ENCODE measurements around the gene VPS37B.
"Not testable (repeated sequence)": the region's sequence is repeated elsewhere in the genome, so short reads cannot be mapped to it uniquely, and the experiment has no call there.

VPS37B gene

DNA sequence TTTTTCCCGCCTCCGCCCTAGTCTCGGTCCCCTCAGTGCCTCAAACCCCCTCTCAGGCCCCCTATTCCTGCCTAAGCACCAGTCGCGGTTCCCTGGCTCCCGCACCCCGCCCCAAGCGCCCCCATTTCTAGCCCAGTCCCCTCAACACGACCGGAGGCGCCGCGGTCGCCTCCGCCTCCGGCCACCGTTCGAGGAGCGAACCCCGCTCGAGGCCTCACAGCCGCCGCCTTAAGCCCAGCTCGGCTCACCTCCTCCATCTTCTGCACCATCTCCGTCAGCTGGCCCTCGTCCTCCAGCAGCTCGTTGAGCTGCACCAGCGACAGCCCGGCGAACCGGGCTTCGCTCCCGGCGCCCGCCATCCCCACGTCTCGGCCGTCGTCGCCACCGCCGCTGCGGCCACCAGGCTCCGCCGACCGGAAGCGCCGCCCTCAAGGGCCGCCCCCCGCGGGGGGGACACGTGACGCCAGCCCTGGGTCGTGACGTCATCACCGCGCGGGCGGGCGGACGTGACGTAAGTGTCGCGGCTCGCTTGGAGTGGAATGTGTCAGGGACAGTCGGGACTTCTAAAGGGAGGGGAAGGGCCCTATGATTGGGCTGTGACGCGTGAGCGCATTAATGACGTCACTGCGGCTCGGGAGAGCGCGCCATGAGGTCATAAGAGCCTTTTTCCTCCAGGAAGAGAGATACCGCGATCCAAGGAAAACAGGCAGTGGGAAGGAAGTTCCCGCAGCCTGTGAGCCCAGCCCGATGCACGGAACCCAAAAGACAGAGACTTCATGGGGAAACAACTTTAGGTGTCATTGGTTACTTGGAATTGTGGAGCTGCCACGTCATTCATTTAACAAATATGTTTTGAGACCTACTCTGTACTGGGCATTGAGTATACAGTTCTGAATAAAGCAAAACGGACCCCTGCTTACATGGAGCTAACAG, at the start of gene VPS37B:
VPS37B (minus strand) TSS at position 421 of the 933 bp plus-strand sequence; CDS start at position 359, 62 bp downstream.
- DNase-seq (ENCODE audit: low spot score): peak; percentile 64

DNA sequence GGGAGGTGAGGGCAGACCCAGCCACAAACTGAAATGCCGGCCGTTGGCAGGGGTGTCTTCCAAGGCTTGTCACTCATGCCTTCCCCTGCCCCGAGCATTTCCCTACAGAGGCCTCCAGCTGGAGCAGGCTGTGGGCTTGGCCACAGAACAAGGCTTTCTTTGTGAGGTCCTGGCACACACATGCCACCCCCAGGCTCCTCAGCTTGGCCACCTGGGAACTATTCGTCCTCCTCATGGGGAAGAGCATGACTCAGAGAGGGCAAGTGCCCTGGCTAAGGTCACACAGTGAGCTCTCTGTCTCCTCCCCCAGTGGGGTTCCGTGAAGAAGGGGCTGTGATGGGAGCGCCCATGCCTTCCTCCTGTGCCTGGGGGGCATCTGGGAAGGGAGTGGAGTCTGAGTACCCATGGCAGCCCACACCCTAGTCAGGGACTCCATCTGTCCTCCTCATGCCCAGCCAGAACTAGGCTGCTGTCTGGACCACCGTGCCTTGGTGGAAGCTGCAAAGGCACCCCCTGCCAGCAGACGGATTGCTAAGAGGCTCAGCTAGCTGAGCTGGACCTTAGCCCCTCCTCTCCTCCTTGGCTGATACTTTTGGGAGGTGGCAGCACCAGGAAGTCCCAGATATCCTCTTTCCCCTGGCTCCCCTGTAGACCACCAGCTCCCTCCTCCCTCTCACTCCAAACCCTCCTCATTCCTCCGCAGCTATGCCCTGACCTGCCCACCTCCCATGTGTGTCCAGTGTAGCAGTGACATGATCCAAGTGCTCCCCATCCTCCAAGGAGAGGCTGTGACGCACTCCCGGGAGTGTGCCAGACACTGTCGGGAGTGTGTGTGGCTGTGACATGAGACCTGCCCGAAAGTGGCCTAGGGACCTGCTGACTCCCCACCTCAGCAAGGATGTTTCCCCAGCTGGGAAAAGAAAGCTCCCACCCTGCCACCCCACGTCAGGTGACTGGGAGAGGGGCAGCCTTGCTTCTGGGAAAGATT, 49.0 kb upstream of the VPS37B start:
- DNase-seq (ENCODE audit: low spot score): peak; percentile 95

GRCh38 chr12:122943196-122943595, 47.3 kb upstream of the VPS37B start:
- no peak for DNase-seq (ENCODE audit: low spot score)

- DNase-seq (ENCODE audit: low spot score): no peak
Observed at GRCh38 chr12:122942637-122943036, 46.7 kb upstream of the VPS37B start.

GRCh38 chr12:122941351-122941750, 45.4 kb upstream of the VPS37B start:
- DNase-seq (ENCODE audit: low spot score): not testable (repeated sequence)

DNA sequence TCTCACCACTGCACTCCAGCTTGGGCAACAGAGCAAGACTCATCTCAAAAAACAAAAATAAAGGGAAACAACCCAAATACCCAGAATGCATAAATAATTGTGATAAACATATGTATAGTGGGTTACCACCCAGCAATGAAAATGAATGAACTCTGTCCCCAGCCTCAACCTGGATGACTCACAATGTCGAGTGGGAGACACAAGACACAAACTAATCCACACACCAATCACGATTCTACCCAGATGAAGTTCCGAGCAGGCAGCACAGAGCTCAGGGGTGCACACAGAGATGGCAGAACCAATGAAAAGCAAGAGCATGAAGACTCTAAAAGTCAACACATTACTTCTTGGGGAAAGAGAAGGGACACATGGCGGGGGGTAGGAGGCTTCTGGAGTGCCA, 43.2 kb upstream of the VPS37B start:
- no peak for DNase-seq (ENCODE audit: low spot score)

- DNase-seq (ENCODE audit: low spot score): no peak
Observed at GRCh38 chr12:122937622-122938091, 41.7 kb upstream of the VPS37B start.

DNA sequence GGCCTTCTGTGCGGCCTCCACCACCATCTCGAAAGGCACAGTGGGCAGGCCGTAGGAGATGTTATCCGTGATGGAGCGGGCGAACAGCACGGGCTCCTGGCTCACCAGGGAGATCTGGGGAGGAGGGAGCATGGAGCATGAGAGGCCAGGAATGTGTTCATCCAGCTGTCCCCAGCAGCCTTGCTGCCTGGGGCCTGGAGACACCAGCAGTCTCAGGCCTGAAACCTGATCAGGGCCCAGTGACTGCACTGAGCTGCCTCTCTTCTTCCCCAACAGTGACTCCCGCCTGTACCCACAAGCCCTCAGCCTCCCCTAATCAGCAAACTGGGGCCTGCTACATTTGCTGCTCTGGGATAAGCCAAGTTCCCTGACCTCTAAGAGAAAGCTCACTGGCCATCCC, 39.4 kb upstream of the VPS37B start:
- DNase-seq (ENCODE audit: low spot score): no peak

DNA sequence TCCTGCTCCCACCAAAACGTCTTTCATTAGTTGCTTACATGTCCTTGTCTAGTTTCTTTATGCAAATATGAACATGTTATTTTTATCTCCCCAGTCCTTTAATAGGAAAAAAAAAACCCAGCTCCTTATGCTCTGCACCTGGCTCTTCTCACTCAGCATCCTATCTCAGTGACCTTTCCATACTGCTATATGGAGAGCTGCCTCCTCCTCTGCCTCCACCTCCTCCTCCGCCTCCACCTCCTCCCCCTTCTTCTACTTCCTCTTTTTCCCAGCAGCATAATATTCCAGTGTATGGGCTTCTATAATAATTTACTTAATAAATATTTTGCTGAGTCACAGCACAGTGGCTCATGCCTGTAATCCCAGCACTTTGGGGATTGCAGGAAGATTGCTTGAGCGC, 38.8 kb upstream of the VPS37B start:
- DNase-seq (ENCODE audit: low spot score): no peak

DNA sequence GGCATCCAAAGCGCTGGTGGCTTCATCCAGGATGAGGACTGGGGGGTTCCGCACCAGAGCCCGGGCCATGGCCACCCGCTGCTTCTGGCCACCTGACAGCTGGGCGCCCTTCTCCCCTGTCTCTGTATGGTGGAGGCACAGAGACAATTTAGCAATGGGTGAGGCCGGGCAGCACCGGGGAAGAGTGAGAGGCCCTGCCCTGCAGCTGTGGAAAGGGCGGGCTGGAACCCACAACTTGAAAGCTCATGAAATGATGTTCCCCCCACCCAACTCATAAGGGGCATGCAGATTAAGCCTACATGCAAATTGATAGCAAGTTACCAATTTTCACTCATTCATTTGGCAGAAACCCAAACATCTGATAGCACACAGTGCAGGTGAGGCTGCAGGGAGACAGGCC, 36.3 kb upstream of the VPS37B start:
- DNase-seq (ENCODE audit: low spot score): no peak

- no peak for DNase-seq (ENCODE audit: low spot score)
Observed at GRCh38 chr12:122929812-122930211, 33.9 kb upstream of the VPS37B start.

DNA sequence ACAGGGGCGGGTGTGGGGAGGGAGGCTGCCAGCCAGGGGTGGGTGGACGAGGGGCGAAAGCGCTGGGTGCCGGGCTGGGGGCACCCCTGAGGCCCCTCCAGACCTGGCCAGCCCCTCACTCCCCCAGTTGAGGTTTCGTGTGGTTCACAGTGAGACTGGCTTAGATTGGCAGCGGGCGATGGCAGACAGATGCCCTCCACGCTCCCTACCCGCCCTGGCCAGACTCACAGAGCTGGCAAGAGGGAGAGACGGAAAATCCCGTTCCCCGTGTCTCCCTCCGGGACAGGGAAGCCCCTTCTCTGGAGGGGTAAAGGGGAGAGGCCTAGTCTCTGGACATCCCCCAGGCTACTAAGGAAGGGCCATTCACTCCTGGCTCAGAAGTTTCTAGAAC, 33.2 kb upstream of the VPS37B start:
- DNase-seq (ENCODE audit: low spot score): no peak

DNA sequence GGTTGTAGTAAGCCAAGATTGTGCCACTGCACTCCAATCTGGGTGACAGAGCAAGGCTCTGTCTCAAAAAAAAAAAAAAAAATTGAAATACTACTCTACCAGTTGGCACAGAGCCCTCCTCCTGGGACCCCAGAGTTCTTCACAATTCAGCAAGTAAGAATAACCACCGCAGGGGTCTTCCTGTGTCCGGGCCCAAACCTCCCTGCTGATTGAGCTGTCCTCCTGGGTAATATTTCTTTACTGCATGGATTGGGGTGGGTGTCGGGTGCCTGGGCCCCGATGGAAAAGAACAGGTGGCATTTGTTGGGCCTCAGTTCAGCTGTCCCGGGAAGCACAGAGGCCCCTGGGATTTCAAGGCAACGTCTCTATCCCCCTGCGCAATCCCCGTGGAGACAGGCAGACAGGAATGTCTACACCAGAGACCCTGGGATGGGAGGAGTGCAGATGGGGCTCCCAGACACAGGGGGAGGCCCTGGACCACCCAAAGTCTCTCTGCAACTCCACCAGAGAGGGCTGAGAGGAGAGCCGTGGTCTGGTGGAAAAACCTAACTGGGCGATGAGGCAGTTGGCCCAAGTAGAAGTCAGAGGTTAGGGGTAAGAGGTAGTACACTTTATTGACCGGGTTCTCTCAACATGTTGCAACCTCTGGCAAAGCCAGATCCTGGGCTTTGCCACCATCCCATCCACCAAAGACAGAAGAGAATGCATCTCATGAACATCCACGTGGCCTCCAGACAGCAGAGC, 32.7 kb upstream of the VPS37B start:
- DNase-seq (ENCODE audit: low spot score): no peak

DNA sequence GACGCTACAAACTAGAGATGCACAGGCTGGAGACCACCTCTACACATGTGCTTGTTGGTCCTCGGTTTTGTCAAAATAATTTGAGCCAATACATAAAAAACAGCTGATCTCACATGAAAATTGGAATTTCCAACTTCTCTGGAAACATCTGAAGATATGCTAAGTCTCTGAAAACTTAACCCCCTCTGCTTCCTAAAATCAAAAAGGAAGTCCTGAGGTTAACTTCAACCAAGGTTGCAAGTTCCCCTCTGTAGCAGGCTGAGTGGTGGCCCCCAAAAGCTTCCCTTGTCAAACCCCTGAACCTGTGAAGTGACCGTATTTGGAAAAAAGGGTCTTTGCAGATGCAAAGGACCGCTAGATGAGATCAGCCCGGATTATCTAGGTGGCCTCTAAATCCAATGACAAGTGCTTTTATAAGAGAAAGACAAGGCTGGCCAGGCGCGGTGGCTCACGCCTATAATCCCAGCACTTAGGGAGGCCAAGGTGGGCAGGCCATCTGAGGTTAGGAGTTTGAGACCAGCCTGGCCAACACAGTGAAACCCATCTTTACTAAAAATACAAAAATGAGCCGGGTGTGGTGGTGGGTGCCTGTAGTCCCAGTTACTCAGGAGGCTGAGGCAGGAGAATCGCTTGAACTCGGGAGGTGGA, 32.0 kb upstream of the VPS37B start:
- DNase-seq (ENCODE audit: low spot score): no peak

- DNase-seq (ENCODE audit: low spot score): no peak
Observed at GRCh38 chr12:122921917-122922316, 26.0 kb upstream of the VPS37B start.

DNA sequence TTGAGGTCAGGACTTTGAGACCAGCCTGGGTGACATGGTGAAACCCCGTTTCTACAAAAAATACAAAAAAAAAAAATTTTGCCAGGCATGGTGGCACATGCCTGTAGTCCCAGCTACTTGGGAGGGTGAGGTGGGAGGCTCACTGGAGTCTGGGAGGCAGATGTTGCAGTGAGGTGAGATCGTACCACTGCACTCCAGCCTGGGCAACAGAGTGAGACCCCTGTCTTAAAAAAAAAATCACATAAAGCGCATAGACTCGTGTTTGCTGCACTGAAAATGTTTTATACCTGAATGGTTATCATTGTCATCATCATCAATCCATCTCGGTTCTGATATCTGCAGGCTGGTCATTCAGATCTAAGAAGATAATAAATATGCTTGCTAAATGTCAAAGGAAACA, 24.8 kb upstream of the VPS37B start:
- DNase-seq (ENCODE audit: low spot score): no peak

- no peak for DNase-seq (ENCODE audit: low spot score)
Observed at GRCh38 chr12:122918827-122919226, 22.9 kb upstream of the VPS37B start.

- peak; percentile 37 for DNase-seq (ENCODE audit: low spot score)
Observed at GRCh38 chr12:122917507-122918121, 21.7 kb upstream of the VPS37B start.

DNA sequence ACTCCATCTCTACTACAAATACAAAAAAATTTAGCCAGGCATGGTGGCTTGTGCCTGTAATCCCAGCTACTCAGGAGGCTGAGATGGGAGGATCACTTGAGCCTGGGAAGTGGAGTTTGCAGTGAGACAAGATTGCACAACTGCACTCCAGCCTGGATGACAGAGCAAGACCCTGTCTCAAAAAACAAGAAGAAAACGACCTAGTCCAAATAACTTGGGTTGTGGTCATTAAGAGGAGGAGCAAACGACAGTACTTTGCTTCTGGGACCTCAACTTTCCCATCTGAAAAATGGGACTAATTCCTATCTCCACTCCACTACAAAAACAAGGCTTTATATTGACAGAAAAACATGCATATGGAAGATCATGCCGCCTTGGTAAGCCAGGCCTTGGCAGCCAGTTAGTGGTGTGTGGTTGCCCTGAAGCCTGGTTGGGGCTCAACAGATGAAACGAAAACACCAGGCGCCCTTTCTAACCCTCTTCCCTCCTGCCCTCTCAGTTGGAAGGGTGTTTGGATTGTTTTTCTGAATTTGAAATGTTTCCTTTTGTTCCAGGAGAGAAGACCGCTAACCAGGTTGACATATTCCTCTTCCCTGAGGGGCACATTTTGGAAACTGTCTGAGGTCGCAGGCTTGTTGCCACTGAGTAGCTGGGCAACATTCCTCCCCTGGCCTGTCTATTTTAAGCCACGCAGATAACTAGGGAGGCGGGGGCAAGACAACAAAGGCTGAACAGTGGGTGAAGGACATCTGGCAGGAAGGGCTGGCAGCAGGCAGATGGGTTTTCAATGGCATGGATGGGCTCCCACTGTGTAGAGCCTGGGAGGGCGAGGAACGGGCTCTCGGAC, 13.7 kb upstream of the VPS37B start:
- peak; percentile 91 for DNase-seq (ENCODE audit: low spot score)

- no peak for DNase-seq (ENCODE audit: low spot score)
Observed at GRCh38 chr12:122908915-122909314, 13.0 kb upstream of the VPS37B start.
